ENCODE results near the gene PCED1B. TPM values are rescaled to one million over a fixed set of nuclear protein-coding genes. Genes with fewer than 3 reads are reported as not detected.

PCED1B gene
- total and polyA plus RNA-seq, 2 experiments from 2014 or later = 5.1 to 6.6 TPM

GRCh38 chr12:47088021-47088944, 8.9 kb downstream of the PCED1B start:
- Mint-ChIP-seq H3K4me1 (peaks cover 29% of the 10 kb centered on the region), H3K36me3 (ENCODE audit: low read depth) (no peaks in the 10 kb centered on the region), H3K27me3 (ENCODE audit: insufficient read depth, low read depth, poor library complexity) (no peaks in the 10 kb centered on the region), H3K27ac (peak overlapping the region; percentile 56), H3K4me3 (no peak overlapping the region), H3K9me3 (no peaks in the 10 kb centered on the region)
- Histone ChIP-seq H2AFZ (no peak overlapping the region), H3K36me3 (ENCODE audit: insufficient read depth) (no peaks in the 10 kb centered on the region), H3K4me3 (no peak overlapping the region), H3K4me2 (no peak overlapping the region), H3K79me2 (replicated peaks; ENCODE audit: insufficient read depth) (no peaks in the 10 kb centered on the region), H3K9me2 (ENCODE audit: insufficient read depth) (no peaks in the 10 kb centered on the region), H3F3A (replicated peaks; ENCODE audit: low read depth) (no peaks in the 10 kb centered on the region), H3K27me3 (ENCODE audit: insufficient read depth) (no peaks in the 10 kb centered on the region), H4K20me1 (replicated peaks; ENCODE audit: insufficient read depth) (no peaks in the 10 kb centered on the region), H3K27ac (ENCODE audit: low read depth) (no peak overlapping the region), H3K4me1 (ENCODE audit: insufficient read depth) (peaks cover 34% of the 10 kb centered on the region)
- no peak for TF ChIP-seq JUNB (IDR thresholded peaks at IDR 0.05; ENCODE audit: unreplicated experiment)
- TF ChIP-seq ZNF331 (CRISPR knock-in tag; IDR thresholded peaks at IDR 0.05; ENCODE audit: low read depth) = no peak
- no peak for TF ChIP-seq ZNF114 (CRISPR knock-in tag; IDR thresholded peaks at IDR 0.05)
- no peak for TF ChIP-seq NANOG (IDR thresholded peaks at IDR 0.05; ENCODE audit: borderline replicate concordance)
- TF ChIP-seq POLR2AphosphoS5 (IDR thresholded peaks at IDR 0.05; ENCODE audit: low read depth) = no peak
- no peak for TF ChIP-seq CREB1 (CRISPR knock-in tag; IDR thresholded peaks at IDR 0.05; ENCODE audit: low read depth)
- no peak for TF ChIP-seq CTCF (conservative IDR thresholded peaks at IDR 0.05; ENCODE audit: low read depth in 2 of 2)
- TF ChIP-seq EZH2phosphoT487 (IDR thresholded peaks at IDR 0.05; ENCODE audit: unreplicated experiment) = no peak
- TF ChIP-seq EZH2 (IDR thresholded peaks at IDR 0.05; ENCODE audit: low read depth, unreplicated experiment) = no peak
- no peak for TF ChIP-seq STAT1 (IDR thresholded peaks at IDR 0.05; ENCODE audit: unreplicated experiment)
- TF ChIP-seq REST (IDR thresholded peaks at IDR 0.05; ENCODE audit: unreplicated experiment) = no peak
- no peak for TF ChIP-seq ZNF462 (CRISPR knock-in tag; IDR thresholded peaks at IDR 0.05)
- TF ChIP-seq ETS1 (IDR thresholded peaks at IDR 0.05) = no peak
- ATAC-seq = no peak
- DNase-seq (ENCODE audit: low spot score) = no peak

Measured in GM23338 (cell line).